PC-3 (cell line): ENCODE data around the gene BATF2. TPM values are rescaled to one million over a fixed set of nuclear protein-coding genes. Genes with fewer than 3 reads are reported as not detected.
A peak's percentile ranks its signal among the peaks of the same experiment; 100 is the strongest.

Experiments
- ATAC-seq: fragments of 200-7000 bp; cut with Tn5 transposase; 2 replicates; pipeline ENCODE4 v1.9.1; 2020; ENCODE audit warnings: mild to moderate bottlenecking, moderate library complexity
- BruUV-seq: library from RNA; stranded (reverse); fragments of 400-500 nt; replicated peaks from 2 replicates; lab custom pipeline; 2021; lab: Mats Ljungman, UMichigan
- CTCF ChIA-PET: fragments of 300-600 bp; sonication (Branson Sonifier 250); formaldehyde crosslinking; loops from one replicate; lab custom pipeline; 2022; ENCODE audit warnings: antibody characterized with exemption; lab: Charles Lee
- POLR2A ChIA-PET: fragments of 300-600 bp; sonication (Branson Sonifier 250); formaldehyde crosslinking; loops from one replicate; lab custom pipeline; 2022; ENCODE audit warnings: antibody characterized with exemption; ENCODE audit not compliant: unreplicated experiment; lab: Charles Lee
- DNase-seq: peaks from one replicate; pipeline ENCODE4 v3.0.0-alpha.2; 2015
- H2AFZ ChIP-seq: fragments of 300-600 bp; sonication (generic); 2 replicates; pipeline ENCODE4 v1.6.0; 2016; ENCODE audit warnings: antibody characterized with exemption, low read length
- H3F3A ChIP-seq: fragments of 300-600 bp; sonication (generic); one replicate; pipeline ENCODE4 v1.6.0; 2017; ENCODE audit warnings: antibody characterized with exemption, low read length, control low read depth, mild to moderate bottlenecking; ENCODE audit not compliant: unreplicated experiment
- H3K27ac ChIP-seq: fragments of 300-600 bp; sonication (generic); 2 replicates; pipeline ENCODE4 v1.5.1; 2016; ENCODE audit warnings: mild to moderate bottlenecking, low read length
- H3K27me3 ChIP-seq: fragments of 300-600 bp; sonication (generic); 2 replicates; pipeline ENCODE4 v1.6.1; 2016; ENCODE audit warnings: low read length, mixed read lengths
- H3K36me3 ChIP-seq: fragments of 300-600 bp; sonication (generic); 2 replicates; pipeline ENCODE4 v1.6.1; 2016; ENCODE audit warnings: low read depth, mixed run types, low read length, mixed read lengths
- H3K4me1 ChIP-seq: fragments of 300-600 bp; sonication (generic); 2 replicates; pipeline ENCODE4 v1.5.1; 2016; ENCODE audit warnings: low read length; ENCODE audit not compliant: insufficient read depth
- H3K4me2 ChIP-seq: fragments of 300-600 bp; sonication (generic); 2 replicates; pipeline ENCODE4 v1.6.0; 2016; ENCODE audit warnings: low read length
- H3K4me3 ChIP-seq: fragments of 300-600 bp; sonication (generic); 2 replicates; pipeline ENCODE4 v1.5.1; 2016; ENCODE audit warnings: mild to moderate bottlenecking, low read length, mixed read lengths
- H3K79me2 ChIP-seq: fragments of 300-600 bp; sonication (generic); 2 replicates; pipeline ENCODE4 v1.6.1; 2017; ENCODE audit warnings: low read length, mixed read lengths
- H3K9ac ChIP-seq: fragments of 300-600 bp; sonication (generic); 2 replicates; pipeline ENCODE4 v1.6.0; 2016; ENCODE audit warnings: mild to moderate bottlenecking, low read length
- H3K9me2 ChIP-seq: fragments of 300-600 bp; sonication (generic); replicated peaks from 2 replicates; pipeline ENCODE4 v1.6.1; 2016; ENCODE audit warnings: mixed run types, low read length, mixed read lengths
- H3K9me3 ChIP-seq: fragments of 300-600 bp; sonication (generic); 2 replicates; pipeline ENCODE4 v1.6.1; 2016; ENCODE audit warnings: low read length, mixed read lengths
- H4K20me1 ChIP-seq: fragments of 300-600 bp; sonication (generic); 2 replicates; pipeline ENCODE4 v1.6.1; 2016; ENCODE audit warnings: low read length, mixed read lengths
- EZH2 ChIP-seq: fragments of 300-600 bp; sonication (generic); IDR thresholded peaks from one replicate; pipeline ENCODE4 v1.6.1; 2017; ENCODE audit warnings: antibody characterized with exemption, mild to moderate bottlenecking, low read length; ENCODE audit not compliant: unreplicated experiment
- EZH2phosphoT487 ChIP-seq: fragments of 300-600 bp; sonication (generic); IDR thresholded peaks from 2 replicates; pipeline ENCODE4 v1.6.1; 2018; ENCODE audit warnings: mild to moderate bottlenecking, antibody characterized with exemption, low read length, borderline replicate concordance
- intact Hi-C: fragments of 100-400 bp; cut with micrococcal nuclease; formaldehyde crosslinking; loops from 2 replicates; pipeline ENCODE4 v1.9.0; 2023
- total RNA-seq: library from RNA; depleted of rRNA; stranded (reverse); fragments of >200 nt; gene quantifications from 2 replicates; pipeline ENCODE4 v1.2.3, GENCODE V29; 2014
- TF ChIP-seq, protein P1 (sequence below): fragments of 300-600 bp; sonication (generic); conservative IDR thresholded peaks from 2 replicates; pipeline ENCODE4 v1.5.1; 2017; ENCODE audit warnings: antibody characterized with exemption, low read depth, mild to moderate bottlenecking, low read length

The BATF2 gene
- total RNA-seq, 1 experiment from 2014 or later = not detected

DNA sequence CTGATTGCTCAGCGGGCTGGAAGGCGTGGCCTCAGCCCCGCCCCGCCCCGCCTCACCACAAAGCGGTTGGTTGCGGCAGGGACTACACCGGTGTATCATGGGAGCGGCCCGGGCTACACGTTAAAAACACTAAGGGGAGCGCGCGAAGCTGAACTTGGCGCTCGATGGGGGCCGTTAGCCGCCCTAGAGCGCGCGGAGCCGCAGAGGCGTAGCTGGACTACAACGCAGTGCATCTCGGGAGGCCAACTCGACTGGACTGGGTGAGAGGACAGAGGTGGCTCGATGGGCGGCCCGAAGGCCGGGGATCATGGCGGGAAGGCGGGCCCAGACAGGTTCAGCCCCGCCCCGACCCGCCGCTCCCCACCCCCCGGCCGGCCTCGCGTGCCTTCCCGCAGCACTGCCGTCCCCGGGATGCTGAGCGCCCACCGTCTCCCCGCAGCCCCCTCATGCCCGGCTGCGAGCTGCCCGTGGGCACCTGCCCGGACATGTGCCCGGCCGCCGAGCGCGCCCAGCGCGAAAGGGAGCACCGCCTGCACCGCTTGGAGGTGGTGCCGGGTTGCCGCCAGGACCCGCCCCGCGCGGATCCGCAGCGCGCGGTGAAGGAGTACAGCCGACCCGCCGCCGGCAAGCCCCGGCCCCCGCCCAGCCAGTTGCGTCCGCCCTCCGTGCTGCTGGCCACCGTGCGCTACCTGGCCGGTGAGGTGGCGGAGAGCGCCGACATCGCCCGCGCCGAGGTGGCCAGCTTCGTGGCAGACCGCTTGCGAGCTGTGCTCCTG lies 44.3 kb upstream of the BATF2 start, which contains the start of gene SAC3D1:
TSS of gene SAC3D1 (plus strand) at position 364 of the 776 bp plus-strand sequence. CDS start at position 447, 83 bp downstream.
- Histone ChIP-seq H3K4me1 (peaks cover 35% of the 10 kb centered on the region), H3K9me3 (no peaks in the 10 kb centered on the region), H3K9ac (peak within 1 kb of the TSS; percentile 85), H2AFZ (peak within 1 kb of the TSS; percentile 86), H4K20me1 (peaks cover 5% of the 10 kb centered on the region; the same call in 1 of the 2 replicates), H3K4me3 (peak within 1 kb of the TSS; percentile 97), H3K36me3 (peaks cover 16% of the 10 kb centered on the region), H3K27ac (peak within 1 kb of the TSS; percentile 87), H3K79me2 (peaks cover 35% of the 10 kb centered on the region), H3K27me3 (no peaks in the 10 kb centered on the region), H3F3A (peaks cover 3% of the 10 kb centered on the region), H3K9me2 (no peaks in the 10 kb centered on the region), H3K4me2 (peak within 1 kb of the TSS; percentile 98)
- DNase-seq (peak; percentile 99), ATAC-seq (peak; percentile 89)
- intact Hi-C loops = loop anchor here (1.0 kb wide), 1 partner anchor 14 kb away; the partner anchor contains the start of gene SNX15
- BruUV-seq = no TSS peak
- ChIA-PET CTCF (interaction anchor here (1.1 kb wide), 1 partner anchor 72 kb away, joined by 3 read pairs; no protein-coding TSS in a partner anchor), POLR2A (interaction anchor here (0.5 to 0.6 kb wide), 2 partner anchors 28 to 141 kb away, joined by 4 to 19 read pairs; no protein-coding TSS in a partner anchor)
- TF ChIP-seq EZH2phosphoT487 = no peak
- no peak for TF ChIP-seq EZH2
- TF ChIP-seq, protein P1, sequence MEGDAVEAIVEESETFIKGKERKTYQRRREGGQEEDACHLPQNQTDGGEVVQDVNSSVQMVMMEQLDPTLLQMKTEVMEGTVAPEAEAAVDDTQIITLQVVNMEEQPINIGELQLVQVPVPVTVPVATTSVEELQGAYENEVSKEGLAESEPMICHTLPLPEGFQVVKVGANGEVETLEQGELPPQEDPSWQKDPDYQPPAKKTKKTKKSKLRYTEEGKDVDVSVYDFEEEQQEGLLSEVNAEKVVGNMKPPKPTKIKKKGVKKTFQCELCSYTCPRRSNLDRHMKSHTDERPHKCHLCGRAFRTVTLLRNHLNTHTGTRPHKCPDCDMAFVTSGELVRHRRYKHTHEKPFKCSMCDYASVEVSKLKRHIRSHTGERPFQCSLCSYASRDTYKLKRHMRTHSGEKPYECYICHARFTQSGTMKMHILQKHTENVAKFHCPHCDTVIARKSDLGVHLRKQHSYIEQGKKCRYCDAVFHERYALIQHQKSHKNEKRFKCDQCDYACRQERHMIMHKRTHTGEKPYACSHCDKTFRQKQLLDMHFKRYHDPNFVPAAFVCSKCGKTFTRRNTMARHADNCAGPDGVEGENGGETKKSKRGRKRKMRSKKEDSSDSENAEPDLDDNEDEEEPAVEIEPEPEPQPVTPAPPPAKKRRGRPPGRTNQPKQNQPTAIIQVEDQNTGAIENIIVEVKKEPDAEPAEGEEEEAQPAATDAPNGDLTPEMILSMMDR = no peak

DNA sequence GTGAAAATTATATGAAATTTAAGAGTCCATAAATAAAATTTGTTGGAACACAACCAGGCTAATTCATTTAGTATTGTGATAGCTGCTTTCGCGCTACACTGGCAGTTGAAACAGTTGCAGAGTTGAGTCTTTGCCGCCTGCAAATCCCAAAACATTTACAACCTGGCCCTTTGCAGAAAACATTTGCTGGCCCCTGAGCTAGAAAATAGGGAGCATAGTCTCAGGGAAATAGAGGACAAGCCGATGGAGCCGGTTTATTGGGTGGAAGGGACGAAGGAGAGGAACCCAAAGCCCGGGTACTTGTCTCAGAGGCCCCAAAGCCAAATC lies 43.7 kb upstream of the BATF2 start:
- peak overlapping the region; percentile 87 for H3K27ac ChIP-seq
- POLR2A ChIA-PET = no interaction called here
- no peak for TF ChIP-seq EZH2phosphoT487
- TF ChIP-seq EZH2 = no peak
- TF ChIP-seq, protein P1 = no peak
- H3K79me2 ChIP-seq = peaks cover 35% of the 10 kb centered on the region
- DNase-seq (no peak), ATAC-seq (no peak)
- H3K9ac ChIP-seq = peak overlapping the region; percentile 85
- peaks cover 5% of the 10 kb centered on the region; the same call in 1 of the 2 replicates for H4K20me1 ChIP-seq
- intact Hi-C loops = loop anchor here (1.0 kb wide), 1 partner anchor 13 kb away; the partner anchor contains the start of gene SNX15
- no peaks in the 10 kb centered on the region for H3K9me2 ChIP-seq
- peak overlapping the region; percentile 97 for H3K4me3 ChIP-seq
- H3K27me3 ChIP-seq = no peaks in the 10 kb centered on the region
- peaks cover 35% of the 10 kb centered on the region for H3K4me1 ChIP-seq
- H3K4me2 ChIP-seq = peak overlapping the region; percentile 98
- TSS peak; percentile 71 for BruUV-seq
- H3K9me3 ChIP-seq = no peaks in the 10 kb centered on the region
- peaks cover 3% of the 10 kb centered on the region for H3F3A ChIP-seq
- CTCF ChIA-PET = no interaction called here
- H3K36me3 ChIP-seq = peaks cover 10% of the 10 kb centered on the region
- H2AFZ ChIP-seq = peak overlapping the region; percentile 86

DNA sequence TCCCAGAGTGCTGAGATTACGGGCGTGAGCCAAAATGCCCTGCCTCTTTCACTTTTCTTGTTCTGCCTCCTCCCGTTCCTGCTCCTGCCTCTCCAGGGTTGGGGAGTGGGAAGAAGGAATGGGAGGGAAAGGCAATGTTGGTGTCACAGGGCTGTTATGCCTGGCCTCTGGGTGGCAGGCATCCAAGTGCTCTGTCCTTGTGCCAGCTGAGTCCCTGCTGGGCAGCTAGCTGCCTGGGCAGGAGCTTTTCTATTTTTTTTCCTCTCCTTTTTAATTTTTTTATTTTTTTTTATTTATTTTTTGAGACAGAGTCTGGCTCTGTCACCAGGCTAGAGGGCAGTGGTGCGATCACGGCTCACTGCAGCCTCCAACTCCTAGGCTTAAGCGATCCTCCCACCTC lies 40.2 kb upstream of the BATF2 start:
- DNase-seq (peak; percentile 20), ATAC-seq (no peak)
- no peak overlapping the region for H2AFZ ChIP-seq
- H3K27me3 ChIP-seq = no peaks in the 10 kb centered on the region
- ChIA-PET POLR2A (no interaction called here), CTCF (no interaction called here)
- H3K9me2 ChIP-seq = no peaks in the 10 kb centered on the region
- H3K79me2 ChIP-seq = peaks cover 8% of the 10 kb centered on the region
- H3K4me1 ChIP-seq = peaks cover 10% of the 10 kb centered on the region; the same call in 1 of the 2 replicates
- no peaks in the 10 kb centered on the region for H4K20me1 ChIP-seq
- H3K9ac ChIP-seq = no peak overlapping the region
- H3K4me3 ChIP-seq = no peak overlapping the region
- H3K36me3 ChIP-seq = no peaks in the 10 kb centered on the region; the same call in 1 of the 2 replicates
- peaks cover 3% of the 10 kb centered on the region for H3F3A ChIP-seq
- no peak overlapping the region for H3K4me2 ChIP-seq
- BruUV-seq = no TSS peak
- H3K9me3 ChIP-seq = no peaks in the 10 kb centered on the region
- intact Hi-C loops = no loop called here
- H3K27ac ChIP-seq = no peak overlapping the region
- no peak for TF ChIP-seq EZH2phosphoT487
- TF ChIP-seq, protein P1 = no peak
- no peak for TF ChIP-seq EZH2
